K562 (cell line): ENCODE data around the gene DOK3. TPM values are rescaled to one million over a fixed set of nuclear protein-coding genes. Genes with fewer than 3 reads are reported as not detected.
A peak's percentile ranks its signal among the peaks of the same experiment; 100 is the strongest.

ENCODE experiments used
- BMI1 ChIP-seq: fragments of 150-350 bp; IDR thresholded peaks from 2 replicates; pipeline ENCODE4 v1.6.1; 2014; ENCODE audit warnings: low read length
- CBX1 ChIP-seq: sonication (generic); IDR thresholded peaks from 2 replicates; pipeline ENCODE4 v1.6.1; 2016; ENCODE audit warnings: antibody characterized with exemption, low read depth, mild to moderate bottlenecking
- CBX3 ChIP-seq, 2 experiments: IDR thresholded peaks; 1 replicate in 1 of 2; 2 replicates in 1 of 2; pipeline ENCODE4 v1.6.1; 2012; ENCODE audit warnings: inconsistent platforms in 2 of 2, low read length in 2 of 2, borderline replicate concordance in 1 of 2, control low read depth in 1 of 2
- FIP1L1 ChIP-seq: fragments of 200-400 bp; formaldehyde crosslinking; IDR thresholded peaks from 2 replicates; pipeline ENCODE4 v1.6.1; 2018; ENCODE audit warnings: mild to moderate bottlenecking, low read depth, low read length; ENCODE audit not compliant: poor library complexity, severe bottlenecking
- HNRNPLL ChIP-seq: fragments of 200-400 bp; formaldehyde crosslinking; IDR thresholded peaks from 2 replicates; pipeline ENCODE4 v1.6.1; 2017; ENCODE audit warnings: low read length, low read depth, mild to moderate bottlenecking; ENCODE audit not compliant: poor library complexity, severe bottlenecking
- KLF10 ChIP-seq: fragments of 250-450 bp; sonication (Bioruptor Pico); IDR thresholded peaks from 2 replicates; pipeline ENCODE4 v1.6.1; 2021; ENCODE audit warnings: matching md5 sums
- MYC ChIP-seq, 2 experiments: fragments of 250-450 bp in 1 of 2; sonication (Bioruptor Pico) in 1 of 2; IDR thresholded peaks; 2 replicates each; pipeline versions ENCODE4 v1.5.1 to v1.6.1; 2012 to 2021; ENCODE audit warnings: low read depth in 2 of 2, borderline replicate concordance in 1 of 2, improper control_type of control experiment in 1 of 2, low read length in 1 of 2, mild to moderate bottlenecking in 1 of 2, moderate library complexity in 1 of 2
- NR1H2 ChIP-seq: sonication (generic); formaldehyde crosslinking; IDR thresholded peaks from 2 replicates; pipeline ENCODE4 v1.4.0; 2020; ENCODE audit warnings: mild to moderate bottlenecking, missing genetic modification reagents
- NR4A1 ChIP-seq, 2 experiments: fragments of 250-450 bp in 1 of 2; fragments of 450-650 bp in 1 of 2; sonication (Bioruptor Pico) in 1 of 2; IDR thresholded peaks; 2 replicates each; pipeline versions ENCODE4 v1.4.0 to v1.6.1; 2016 to 2020; ENCODE audit warnings: mild to moderate bottlenecking in 2 of 2, missing compliant biosample characterization in 1 of 2, missing genetic modification characterization in 1 of 2, moderate library complexity in 1 of 2
- RFX7 ChIP-seq: fragments of 250-450 bp; sonication (Bioruptor Pico); IDR thresholded peaks from 2 replicates; pipeline ENCODE4 v1.5.1; 2021; ENCODE audit warnings: mild to moderate bottlenecking
- SIN3B ChIP-seq: fragments of 450-650 bp; IDR thresholded peaks from 2 replicates; pipeline ENCODE4 v1.6.1; 2017; ENCODE audit warnings: low read depth, mild to moderate bottlenecking, moderate library complexity
- SIRT6 ChIP-seq: IDR thresholded peaks from one replicate; pipeline ENCODE4 v1.6.1; 2012; ENCODE audit warnings: low read depth, mild to moderate bottlenecking, control low read depth, inconsistent platforms, low read length, moderate library complexity
- TCF3 ChIP-seq: sonication (generic); formaldehyde crosslinking; IDR thresholded peaks from 2 replicates; pipeline ENCODE4 v1.4.0; 2020; ENCODE audit warnings: mild to moderate bottlenecking, missing genetic modification reagents
- TOE1 ChIP-seq, 2 experiments: fragments of 450-650 bp in 1 of 2; sonication (generic) in 1 of 2; formaldehyde crosslinking in 1 of 2; IDR thresholded peaks; 2 replicates each; pipeline versions ENCODE4 v1.7.1 to v1.8.0; 2016 to 2022; ENCODE audit warnings: borderline replicate concordance in 2 of 2, mild to moderate bottlenecking in 2 of 2, antibody characterized with exemption in 1 of 2, inconsistent platforms in 1 of 2, low read depth in 1 of 2, missing genetic modification reagents in 1 of 2, moderate library complexity in 1 of 2
- ZNF717 ChIP-seq: fragments of 250-450 bp; sonication (Bioruptor Pico); IDR thresholded peaks from 2 replicates; pipeline ENCODE4 v1.5.0; 2021
- polyA plus RNA-seq, 8 experiments: library from polyadenylated mRNA; depleted of rRNA in 4 of 8; stranded (reverse) in 5 of 8; unstranded in 3 of 8; fragments of >200 nt; fragmentation: Nextera tagmentation in 2 of 8; fragmentation: Illumina TruSeq in 1 of 8; extraction: Ambion mirVana in 2 of 8; extraction: Trizol in 1 of 8; gene quantifications; 2 replicates each; pipeline versions ENCODE4 v1.2.1 to v1.2.3, GENCODE V29; 2011 to 2014; ENCODE audit warnings: inconsistent platforms in 1 of 8, missing spikeins in 1 of 8
- total RNA-seq, 7 experiments: library from RNA; depleted of rRNA in 6 of 7; stranded (reverse); fragments of >200 nt in 6 of 7; fragmentation: Illumina TruSeq in 2 of 7; extraction: Trizol in 2 of 7; gene quantifications; 2 replicates each; pipeline versions ENCODE4 v1.2.1 to v1.2.3, GENCODE V29; 2011 to 2021; ENCODE audit warnings: low replicate concordance in 1 of 7
- TF ChIP-seq, protein P1 (sequence below): fragments of 450-650 bp; IDR thresholded peaks from 2 replicates; pipeline ENCODE4 v1.6.1; 2016; ENCODE audit warnings: borderline replicate concordance
- TF ChIP-seq, protein P2 (sequence below): fragments of 250-450 bp; sonication (Bioruptor Pico); IDR thresholded peaks from 2 replicates; pipeline ENCODE4 v1.9.0; 2021; ENCODE audit warnings: mild to moderate bottlenecking, inconsistent platforms

Gene DOK3
- total and polyA plus RNA-seq, 9 of the 15 experiments (the other 6 are each of a cell fraction or from before 2014, with no cell fraction given), result 1.3 to 23.0 (median 8.0) TPM

DNA sequence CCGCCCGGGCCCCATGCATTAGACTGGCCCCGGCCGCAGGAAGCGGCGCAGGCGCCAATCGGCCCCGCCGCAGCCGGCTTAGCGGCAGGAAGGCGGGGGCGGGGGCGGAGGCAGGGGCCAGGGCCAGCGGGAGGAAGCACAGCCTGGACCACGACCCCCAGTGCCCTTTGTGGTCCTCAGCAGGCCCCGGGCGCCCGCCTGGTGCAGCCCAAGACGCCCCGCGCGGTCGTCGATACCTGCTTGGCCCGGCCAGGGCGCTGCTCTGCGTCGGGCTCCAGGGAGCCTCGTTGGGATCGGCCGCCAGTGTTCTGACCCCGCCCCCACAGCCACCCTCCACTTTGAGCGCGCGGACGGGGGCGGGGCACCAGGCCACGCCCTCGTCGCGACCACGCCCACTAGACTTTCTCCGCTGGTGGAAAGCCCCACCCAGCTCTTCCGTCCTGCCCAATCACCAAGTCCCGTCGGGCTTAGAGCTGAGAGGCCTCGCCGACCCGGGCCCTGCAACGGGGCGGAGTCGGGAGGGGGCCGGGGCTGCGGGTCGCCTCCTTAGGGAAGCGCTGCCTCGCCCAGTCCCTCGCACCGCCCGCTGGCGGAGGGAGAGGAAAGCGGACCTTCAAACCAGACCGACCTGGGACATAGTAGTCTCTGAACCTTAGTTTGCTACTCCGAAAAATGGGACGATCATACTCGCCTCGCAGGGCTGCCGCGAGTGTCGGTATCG, 12.2 kb downstream of the DOK3 start, which contains the start of gene PDLIM7 (continued):
- TF ChIP-seq, protein P1, sequence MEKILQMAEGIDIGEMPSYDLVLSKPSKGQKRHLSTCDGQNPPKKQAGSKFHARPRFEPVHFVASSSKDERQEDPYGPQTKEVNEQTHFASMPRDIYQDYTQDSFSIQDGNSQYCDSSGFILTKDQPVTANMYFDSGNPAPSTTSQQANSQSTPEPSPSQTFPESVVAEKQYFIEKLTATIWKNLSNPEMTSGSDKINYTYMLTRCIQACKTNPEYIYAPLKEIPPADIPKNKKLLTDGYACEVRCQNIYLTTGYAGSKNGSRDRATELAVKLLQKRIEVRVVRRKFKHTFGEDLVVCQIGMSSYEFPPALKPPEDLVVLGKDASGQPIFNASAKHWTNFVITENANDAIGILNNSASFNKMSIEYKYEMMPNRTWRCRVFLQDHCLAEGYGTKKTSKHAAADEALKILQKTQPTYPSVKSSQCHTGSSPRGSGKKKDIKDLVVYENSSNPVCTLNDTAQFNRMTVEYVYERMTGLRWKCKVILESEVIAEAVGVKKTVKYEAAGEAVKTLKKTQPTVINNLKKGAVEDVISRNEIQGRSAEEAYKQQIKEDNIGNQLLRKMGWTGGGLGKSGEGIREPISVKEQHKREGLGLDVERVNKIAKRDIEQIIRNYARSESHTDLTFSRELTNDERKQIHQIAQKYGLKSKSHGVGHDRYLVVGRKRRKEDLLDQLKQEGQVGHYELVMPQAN, result peak; percentile 23; the same call in 1 of the 2 replicates
- TF ChIP-seq TCF3 (0 out of 2 replicates have a peak, but pooled peaks have one; percentile 42), SIN3B (peak; percentile 43; the same call in 1 of the 2 replicates), MYC (IDR thresholded peaks at IDR 0.05; ENCODE audit: low read depth, low read length) (peak; percentile 35; the same call in 1 of the 2 replicates), MYC (CRISPR knock-in tag; IDR thresholded peaks at IDR 0.05; ENCODE audit: borderline replicate concordance, low read depth) (no peak), ZNF717 (CRISPR knock-in tag) (no peak), BMI1 (no peak), KLF10 (CRISPR knock-in tag) (no peak), HNRNPLL (peak; percentile 49), CBX3 (IDR thresholded peaks at IDR 0.05; ENCODE audit: borderline replicate concordance in 1 of 2, low read length in 2 of 2) (peak in 1 of 2 experiments; percentile 84; a peak in 2 of 3 replicates), TOE1 (IDR thresholded peaks at IDR 0.05; ENCODE audit: borderline replicate concordance) (peak; percentile 75), TOE1 (CRISPR knock-in tag; IDR thresholded peaks at IDR 0.05; ENCODE audit: borderline replicate concordance, low read depth) (no peak), CBX1 (peak; percentile 98), RFX7 (no peak), SIRT6 (no peak), NR4A1 (CRISPR knock-in tag; IDR thresholded peaks at IDR 0.05) (no peak), NR4A1 (tag; IDR thresholded peaks at IDR 0.05) (no peak), NR1H2 (CRISPR knock-in tag) (peak; percentile 66; the same call in 1 of the 2 replicates), FIP1L1 (peak; percentile 27)
- TF ChIP-seq, protein P2, sequence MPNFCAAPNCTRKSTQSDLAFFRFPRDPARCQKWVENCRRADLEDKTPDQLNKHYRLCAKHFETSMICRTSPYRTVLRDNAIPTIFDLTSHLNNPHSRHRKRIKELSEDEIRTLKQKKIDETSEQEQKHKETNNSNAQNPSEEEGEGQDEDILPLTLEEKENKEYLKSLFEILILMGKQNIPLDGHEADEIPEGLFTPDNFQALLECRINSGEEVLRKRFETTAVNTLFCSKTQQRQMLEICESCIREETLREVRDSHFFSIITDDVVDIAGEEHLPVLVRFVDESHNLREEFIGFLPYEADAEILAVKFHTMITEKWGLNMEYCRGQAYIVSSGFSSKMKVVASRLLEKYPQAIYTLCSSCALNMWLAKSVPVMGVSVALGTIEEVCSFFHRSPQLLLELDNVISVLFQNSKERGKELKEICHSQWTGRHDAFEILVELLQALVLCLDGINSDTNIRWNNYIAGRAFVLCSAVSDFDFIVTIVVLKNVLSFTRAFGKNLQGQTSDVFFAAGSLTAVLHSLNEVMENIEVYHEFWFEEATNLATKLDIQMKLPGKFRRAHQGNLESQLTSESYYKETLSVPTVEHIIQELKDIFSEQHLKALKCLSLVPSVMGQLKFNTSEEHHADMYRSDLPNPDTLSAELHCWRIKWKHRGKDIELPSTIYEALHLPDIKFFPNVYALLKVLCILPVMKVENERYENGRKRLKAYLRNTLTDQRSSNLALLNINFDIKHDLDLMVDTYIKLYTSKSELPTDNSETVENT (CRISPR knock-in tag), result peak; percentile 28
